HepG2 (cell line): ENCODE data around the gene PODXL. TPM values are rescaled to one million over a fixed set of nuclear protein-coding genes. Genes with fewer than 3 reads are reported as not detected.

Experiments used
- FOXO1 ChIP-seq: sonication (generic); formaldehyde crosslinking; IDR thresholded peaks from 2 replicates; pipeline ENCODE4 v1.4.0; 2020; ENCODE audit warnings: missing genetic modification reagents
- GTF2F1 ChIP-seq: fragments of 150-350 bp; IDR thresholded peaks from 2 replicates; pipeline ENCODE4 v1.6.1; 2014; ENCODE audit warnings: low read length
- TCF12 ChIP-seq, 2 experiments: fragments of 450-650 bp in 1 of 2; sonication (generic) in 1 of 2; formaldehyde crosslinking in 1 of 2; IDR thresholded peaks; 2 replicates each; pipeline versions ENCODE4 v1.6.1 to v1.8.0; 2017 to 2022; ENCODE audit warnings: antibody characterized with exemption in 1 of 2, mild to moderate bottlenecking in 1 of 2, missing genetic modification reagents in 1 of 2, moderate library complexity in 1 of 2
- ZNF263 ChIP-seq: sonication (generic); formaldehyde crosslinking; IDR thresholded peaks from 2 replicates; pipeline ENCODE4 v1.4.0; 2020; ENCODE audit warnings: missing genetic modification reagents
- ZNF546 ChIP-seq: sonication (generic); formaldehyde crosslinking; conservative IDR thresholded peaks from 2 replicates; pipeline ENCODE4 v1.8.1; 2023; ENCODE audit warnings: mild to moderate bottlenecking, missing genetic modification reagents
- ZSCAN12 ChIP-seq: sonication (generic); formaldehyde crosslinking; IDR thresholded peaks from 2 replicates; pipeline ENCODE4 v1.9.0; 2021; ENCODE audit warnings: mild to moderate bottlenecking, missing genetic modification reagents
- ZSCAN31 ChIP-seq: sonication (generic); formaldehyde crosslinking; IDR thresholded peaks from 2 replicates; pipeline ENCODE4 v1.5.0; 2020; ENCODE audit warnings: low read depth, mild to moderate bottlenecking, missing genetic modification reagents
- polyA plus RNA-seq, 8 experiments: library from polyadenylated mRNA; depleted of rRNA in 3 of 8; stranded (reverse) in 7 of 8; unstranded in 1 of 8; fragments of >200 nt; fragmentation: Illumina TruSeq in 4 of 8; extraction: Trizol in 4 of 8; gene quantifications; 2 replicates each; pipeline versions ENCODE4 v1.2.1 to v1.2.3, GENCODE V29; 2011 to 2016; ENCODE audit warnings: low read depth in 4 of 8, missing spikeins in 1 of 8, mixed read lengths in 1 of 8; ENCODE audit not compliant: insufficient read depth in 1 of 8
- total RNA-seq, 5 experiments: library from RNA; depleted of rRNA; stranded (reverse); fragments of >200 nt; fragmentation: Illumina TruSeq; extraction: Trizol; gene quantifications; 2 replicates each; pipeline ENCODE4 v1.2.3, GENCODE V29; 2016; ENCODE audit warnings: low read depth in 1 of 5
- TF ChIP-seq, protein P1 (sequence below): sonication (generic); formaldehyde crosslinking; IDR thresholded peaks from 2 replicates; pipeline ENCODE4 v1.8.1; 2023; ENCODE audit warnings: missing genetic modification reagents, inconsistent platforms, borderline replicate concordance
- TF ChIP-seq, protein P2 (sequence below): sonication (generic); formaldehyde crosslinking; IDR thresholded peaks from 2 replicates; pipeline ENCODE4 v1.4.0; 2020; ENCODE audit warnings: missing genetic modification reagents
- TF ChIP-seq, protein P3 (sequence below): sonication (generic); formaldehyde crosslinking; IDR thresholded peaks from 2 replicates; pipeline ENCODE4 v1.4.0; 2020; ENCODE audit warnings: missing genetic modification reagents, borderline replicate concordance
- TF ChIP-seq, protein P4 (sequence below): sonication (generic); formaldehyde crosslinking; IDR thresholded peaks from 2 replicates; pipeline ENCODE4 v1.9.0; 2021; ENCODE audit warnings: missing genetic modification reagents, borderline replicate concordance
- TF ChIP-seq, protein P5 (sequence below): sonication (generic); formaldehyde crosslinking; IDR thresholded peaks from 2 replicates; pipeline ENCODE4 v1.8.0; 2022; ENCODE audit warnings: mild to moderate bottlenecking, missing genetic modification reagents, moderate library complexity
- TF ChIP-seq, protein P6 (sequence below): sonication (generic); formaldehyde crosslinking; IDR thresholded peaks from 2 replicates; pipeline ENCODE4 v1.4.0; 2020; ENCODE audit warnings: missing genetic modification reagents

PODXL gene
- total and polyA plus RNA-seq, 2 of the 13 experiments (the other 11 are each of a cell fraction or from before 2014, with no cell fraction given), result 0.22 to 0.54 TPM

DNA sequence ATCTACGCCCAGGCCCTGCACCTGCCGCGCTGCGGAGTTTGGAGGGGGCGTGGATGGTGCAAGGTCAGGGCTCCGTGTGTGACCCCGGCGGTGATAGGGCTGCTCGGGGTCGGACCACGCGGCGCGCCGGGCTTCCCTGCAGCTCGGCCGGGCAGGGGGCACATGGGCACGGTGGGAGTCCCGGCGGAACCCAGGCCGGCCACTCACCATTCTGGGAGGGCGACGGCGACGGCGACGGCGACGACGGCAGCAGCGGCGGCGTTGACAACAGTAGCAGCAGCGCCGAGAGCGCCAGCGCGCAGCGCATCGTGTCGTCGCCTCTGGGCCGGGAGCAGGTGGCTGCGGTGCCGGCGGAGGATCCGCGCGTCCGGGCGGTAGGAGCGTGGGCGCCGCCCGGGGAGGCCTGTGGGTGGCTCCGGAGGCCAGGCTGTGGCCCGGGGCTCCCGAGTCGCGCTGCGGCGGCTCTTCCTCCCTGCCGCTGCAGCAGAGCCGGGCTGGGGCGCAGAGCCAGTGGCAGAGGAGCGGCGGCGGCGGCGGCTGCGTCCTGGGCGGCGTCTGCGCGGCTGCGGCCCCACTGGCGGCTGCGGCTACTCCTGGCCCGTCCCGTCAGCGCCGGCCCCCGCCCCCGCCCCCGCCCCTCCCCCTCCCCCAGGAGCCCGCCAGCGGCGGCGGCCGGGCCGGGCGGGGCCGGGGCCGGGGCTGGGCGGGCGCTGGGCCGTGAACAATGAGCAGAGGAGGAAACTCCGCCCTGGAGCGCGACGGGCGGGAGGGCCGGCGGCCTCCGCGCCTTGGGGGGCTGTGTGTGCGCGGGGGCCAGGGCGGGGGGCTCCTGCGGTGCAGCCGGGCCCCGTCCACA is at the start of gene PODXL (continued):
- TF ChIP-seq, protein P1, sequence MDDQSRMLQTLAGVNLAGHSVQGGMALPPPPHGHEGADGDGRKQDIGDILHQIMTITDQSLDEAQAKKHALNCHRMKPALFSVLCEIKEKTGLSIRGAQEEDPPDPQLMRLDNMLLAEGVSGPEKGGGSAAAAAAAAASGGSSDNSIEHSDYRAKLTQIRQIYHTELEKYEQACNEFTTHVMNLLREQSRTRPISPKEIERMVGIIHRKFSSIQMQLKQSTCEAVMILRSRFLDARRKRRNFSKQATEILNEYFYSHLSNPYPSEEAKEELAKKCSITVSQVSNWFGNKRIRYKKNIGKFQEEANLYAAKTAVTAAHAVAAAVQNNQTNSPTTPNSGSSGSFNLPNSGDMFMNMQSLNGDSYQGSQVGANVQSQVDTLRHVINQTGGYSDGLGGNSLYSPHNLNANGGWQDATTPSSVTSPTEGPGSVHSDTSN (CRISPR knock-in tag), result no peak
- TF ChIP-seq, protein P2, sequence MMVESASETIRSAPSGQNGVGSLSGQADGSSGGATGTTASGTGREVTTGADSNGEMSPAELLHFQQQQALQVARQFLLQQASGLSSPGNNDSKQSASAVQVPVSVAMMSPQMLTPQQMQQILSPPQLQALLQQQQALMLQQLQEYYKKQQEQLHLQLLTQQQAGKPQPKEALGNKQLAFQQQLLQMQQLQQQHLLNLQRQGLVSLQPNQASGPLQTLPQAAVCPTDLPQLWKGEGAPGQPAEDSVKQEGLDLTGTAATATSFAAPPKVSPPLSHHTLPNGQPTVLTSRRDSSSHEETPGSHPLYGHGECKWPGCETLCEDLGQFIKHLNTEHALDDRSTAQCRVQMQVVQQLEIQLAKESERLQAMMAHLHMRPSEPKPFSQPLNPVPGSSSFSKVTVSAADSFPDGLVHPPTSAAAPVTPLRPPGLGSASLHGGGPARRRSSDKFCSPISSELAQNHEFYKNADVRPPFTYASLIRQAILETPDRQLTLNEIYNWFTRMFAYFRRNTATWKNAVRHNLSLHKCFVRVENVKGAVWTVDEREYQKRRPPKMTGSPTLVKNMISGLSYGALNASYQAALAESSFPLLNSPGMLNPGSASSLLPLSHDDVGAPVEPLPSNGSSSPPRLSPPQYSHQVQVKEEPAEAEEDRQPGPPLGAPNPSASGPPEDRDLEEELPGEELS (CRISPR knock-in tag), result no peak
- no peak for TF ChIP-seq TCF12 (IDR thresholded peaks at IDR 0.05)
- TF ChIP-seq TCF12 (CRISPR knock-in tag; IDR thresholded peaks at IDR 0.05), result no peak
- TF ChIP-seq FOXO1 (CRISPR knock-in tag), result peak; percentile 15; the same call in 1 of the 2 replicates
- no peak for TF ChIP-seq ZNF546
- TF ChIP-seq ZSCAN31 (CRISPR knock-in tag), result no peak
- TF ChIP-seq, protein P3, sequence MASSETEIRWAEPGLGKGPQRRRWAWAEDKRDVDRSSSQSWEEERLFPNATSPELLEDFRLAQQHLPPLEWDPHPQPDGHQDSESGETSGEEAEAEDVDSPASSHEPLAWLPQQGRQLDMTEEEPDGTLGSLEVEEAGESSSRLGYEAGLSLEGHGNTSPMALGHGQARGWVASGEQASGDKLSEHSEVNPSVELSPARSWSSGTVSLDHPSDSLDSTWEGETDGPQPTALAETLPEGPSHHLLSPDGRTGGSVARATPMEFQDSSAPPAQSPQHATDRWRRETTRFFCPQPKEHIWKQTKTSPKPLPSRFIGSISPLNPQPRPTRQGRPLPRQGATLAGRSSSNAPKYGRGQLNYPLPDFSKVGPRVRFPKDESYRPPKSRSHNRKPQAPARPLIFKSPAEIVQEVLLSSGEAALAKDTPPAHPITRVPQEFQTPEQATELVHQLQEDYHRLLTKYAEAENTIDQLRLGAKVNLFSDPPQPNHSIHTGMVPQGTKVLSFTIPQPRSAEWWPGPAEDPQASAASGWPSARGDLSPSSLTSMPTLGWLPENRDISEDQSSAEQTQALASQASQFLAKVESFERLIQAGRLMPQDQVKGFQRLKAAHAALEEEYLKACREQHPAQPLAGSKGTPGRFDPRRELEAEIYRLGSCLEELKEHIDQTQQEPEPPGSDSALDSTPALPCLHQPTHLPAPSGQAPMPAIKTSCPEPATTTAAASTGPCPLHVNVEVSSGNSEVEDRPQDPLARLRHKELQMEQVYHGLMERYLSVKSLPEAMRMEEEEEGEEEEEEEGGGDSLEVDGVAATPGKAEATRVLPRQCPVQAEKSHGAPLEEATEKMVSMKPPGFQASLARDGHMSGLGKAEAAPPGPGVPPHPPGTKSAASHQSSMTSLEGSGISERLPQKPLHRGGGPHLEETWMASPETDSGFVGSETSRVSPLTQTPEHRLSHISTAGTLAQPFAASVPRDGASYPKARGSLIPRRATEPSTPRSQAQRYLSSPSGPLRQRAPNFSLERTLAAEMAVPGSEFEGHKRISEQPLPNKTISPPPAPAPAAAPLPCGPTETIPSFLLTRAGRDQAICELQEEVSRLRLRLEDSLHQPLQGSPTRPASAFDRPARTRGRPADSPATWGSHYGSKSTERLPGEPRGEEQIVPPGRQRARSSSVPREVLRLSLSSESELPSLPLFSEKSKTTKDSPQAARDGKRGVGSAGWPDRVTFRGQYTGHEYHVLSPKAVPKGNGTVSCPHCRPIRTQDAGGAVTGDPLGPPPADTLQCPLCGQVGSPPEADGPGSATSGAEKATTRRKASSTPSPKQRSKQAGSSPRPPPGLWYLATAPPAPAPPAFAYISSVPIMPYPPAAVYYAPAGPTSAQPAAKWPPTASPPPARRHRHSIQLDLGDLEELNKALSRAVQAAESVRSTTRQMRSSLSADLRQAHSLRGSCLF (CRISPR knock-in tag), result no peak
- TF ChIP-seq, protein P4, sequence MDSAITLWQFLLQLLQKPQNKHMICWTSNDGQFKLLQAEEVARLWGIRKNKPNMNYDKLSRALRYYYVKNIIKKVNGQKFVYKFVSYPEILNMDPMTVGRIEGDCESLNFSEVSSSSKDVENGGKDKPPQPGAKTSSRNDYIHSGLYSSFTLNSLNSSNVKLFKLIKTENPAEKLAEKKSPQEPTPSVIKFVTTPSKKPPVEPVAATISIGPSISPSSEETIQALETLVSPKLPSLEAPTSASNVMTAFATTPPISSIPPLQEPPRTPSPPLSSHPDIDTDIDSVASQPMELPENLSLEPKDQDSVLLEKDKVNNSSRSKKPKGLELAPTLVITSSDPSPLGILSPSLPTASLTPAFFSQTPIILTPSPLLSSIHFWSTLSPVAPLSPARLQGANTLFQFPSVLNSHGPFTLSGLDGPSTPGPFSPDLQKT, result no peak
- TF ChIP-seq, protein P5, sequence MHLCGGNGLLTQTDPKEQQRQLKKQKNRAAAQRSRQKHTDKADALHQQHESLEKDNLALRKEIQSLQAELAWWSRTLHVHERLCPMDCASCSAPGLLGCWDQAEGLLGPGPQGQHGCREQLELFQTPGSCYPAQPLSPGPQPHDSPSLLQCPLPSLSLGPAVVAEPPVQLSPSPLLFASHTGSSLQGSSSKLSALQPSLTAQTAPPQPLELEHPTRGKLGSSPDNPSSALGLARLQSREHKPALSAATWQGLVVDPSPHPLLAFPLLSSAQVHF, result no peak
- TF ChIP-seq, protein P6, sequence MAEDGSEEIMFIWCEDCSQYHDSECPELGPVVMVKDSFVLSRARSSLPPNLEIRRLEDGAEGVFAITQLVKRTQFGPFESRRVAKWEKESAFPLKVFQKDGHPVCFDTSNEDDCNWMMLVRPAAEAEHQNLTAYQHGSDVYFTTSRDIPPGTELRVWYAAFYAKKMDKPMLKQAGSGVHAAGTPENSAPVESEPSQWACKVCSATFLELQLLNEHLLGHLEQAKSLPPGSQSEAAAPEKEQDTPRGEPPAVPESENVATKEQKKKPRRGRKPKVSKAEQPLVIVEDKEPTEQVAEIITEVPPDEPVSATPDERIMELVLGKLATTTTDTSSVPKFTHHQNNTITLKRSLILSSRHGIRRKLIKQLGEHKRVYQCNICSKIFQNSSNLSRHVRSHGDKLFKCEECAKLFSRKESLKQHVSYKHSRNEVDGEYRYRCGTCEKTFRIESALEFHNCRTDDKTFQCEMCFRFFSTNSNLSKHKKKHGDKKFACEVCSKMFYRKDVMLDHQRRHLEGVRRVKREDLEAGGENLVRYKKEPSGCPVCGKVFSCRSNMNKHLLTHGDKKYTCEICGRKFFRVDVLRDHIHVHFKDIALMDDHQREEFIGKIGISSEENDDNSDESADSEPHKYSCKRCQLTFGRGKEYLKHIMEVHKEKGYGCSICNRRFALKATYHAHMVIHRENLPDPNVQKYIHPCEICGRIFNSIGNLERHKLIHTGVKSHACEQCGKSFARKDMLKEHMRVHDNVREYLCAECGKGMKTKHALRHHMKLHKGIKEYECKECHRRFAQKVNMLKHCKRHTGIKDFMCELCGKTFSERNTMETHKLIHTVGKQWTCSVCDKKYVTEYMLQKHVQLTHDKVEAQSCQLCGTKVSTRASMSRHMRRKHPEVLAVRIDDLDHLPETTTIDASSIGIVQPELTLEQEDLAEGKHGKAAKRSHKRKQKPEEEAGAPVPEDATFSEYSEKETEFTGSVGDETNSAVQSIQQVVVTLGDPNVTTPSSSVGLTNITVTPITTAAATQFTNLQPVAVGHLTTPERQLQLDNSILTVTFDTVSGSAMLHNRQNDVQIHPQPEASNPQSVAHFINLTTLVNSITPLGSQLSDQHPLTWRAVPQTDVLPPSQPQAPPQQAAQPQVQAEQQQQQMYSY (CRISPR knock-in tag), result no peak
- TF ChIP-seq GTF2F1, result no peak
- TF ChIP-seq ZNF263 (CRISPR knock-in tag), result no peak
- no peak for TF ChIP-seq ZSCAN12 (CRISPR knock-in tag)
